DMS153 treated with DMSO at 0.1 percent for 48 hours (cell line): ENCODE results near the gene ZNF716.
"Not testable (repeated sequence)": the region's sequence is repeated elsewhere in the genome, so short reads cannot be mapped to it uniquely, and the experiment has no call there.

ENCODE experiments used
- DNase-seq: peaks from one replicate; lab custom pipeline; 2025; ENCODE audit not compliant: unreplicated experiment; lab: John Stamatoyannopoulos, UW

The ZNF716 gene

DNA sequence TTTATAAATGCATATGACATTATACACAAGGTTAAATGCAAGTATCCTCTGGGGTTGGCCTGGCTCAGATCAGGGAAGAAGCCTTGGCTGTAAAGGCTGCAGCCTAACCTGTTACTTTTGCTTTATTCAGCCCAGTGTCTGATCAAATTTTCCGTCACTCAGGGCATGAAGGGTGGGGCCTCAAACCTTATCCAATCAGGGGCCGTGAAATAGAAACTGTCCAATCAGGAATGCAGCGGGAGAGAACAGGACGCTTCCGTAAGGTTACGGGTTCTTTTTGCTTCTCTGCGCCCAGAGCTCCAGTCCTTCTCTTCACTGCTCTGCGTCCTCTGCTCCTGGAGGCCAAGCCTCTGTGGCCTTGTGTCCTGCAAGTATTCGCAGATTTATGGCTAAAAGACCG is at the start of gene ZNF716:
Gene ZNF716, plus strand, starts transcription at position 274 of the 400 bp plus-strand sequence. Its CDS starts 112 bp downstream, at position 386.
- no peak for DNase-seq

GRCh38 chr7:57400531-57401155 is 49.3 kb upstream of the ZNF716 start:
- no peak for DNase-seq

DNA sequence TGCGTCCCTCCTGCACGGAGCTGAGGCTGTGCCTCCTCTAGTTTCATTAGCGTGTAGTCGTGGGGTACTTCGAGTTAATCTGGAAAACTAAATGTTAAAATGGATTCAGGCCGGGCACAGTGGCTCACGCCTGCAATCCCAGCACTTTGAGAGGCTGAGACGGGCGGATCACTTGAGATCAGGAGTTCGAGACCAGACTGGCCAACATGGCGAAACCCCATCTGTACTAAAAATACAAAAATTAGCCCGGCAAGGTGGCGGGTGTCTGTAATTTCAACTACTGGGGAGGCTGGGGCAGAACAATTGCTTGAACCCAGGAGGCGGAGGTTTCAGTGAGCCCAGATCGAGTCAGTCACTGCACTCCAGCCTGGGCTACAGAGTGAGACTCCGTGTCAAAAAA is 46.9 kb upstream of the ZNF716 start:
- DNase-seq = not testable (repeated sequence)

GRCh38 chr7:57403601-57404342 is 46.2 kb upstream of the ZNF716 start:
- no peak for DNase-seq

GRCh38 chr7:57404343-57404966 is 45.5 kb upstream of the ZNF716 start:
- no peak for DNase-seq

DNA sequence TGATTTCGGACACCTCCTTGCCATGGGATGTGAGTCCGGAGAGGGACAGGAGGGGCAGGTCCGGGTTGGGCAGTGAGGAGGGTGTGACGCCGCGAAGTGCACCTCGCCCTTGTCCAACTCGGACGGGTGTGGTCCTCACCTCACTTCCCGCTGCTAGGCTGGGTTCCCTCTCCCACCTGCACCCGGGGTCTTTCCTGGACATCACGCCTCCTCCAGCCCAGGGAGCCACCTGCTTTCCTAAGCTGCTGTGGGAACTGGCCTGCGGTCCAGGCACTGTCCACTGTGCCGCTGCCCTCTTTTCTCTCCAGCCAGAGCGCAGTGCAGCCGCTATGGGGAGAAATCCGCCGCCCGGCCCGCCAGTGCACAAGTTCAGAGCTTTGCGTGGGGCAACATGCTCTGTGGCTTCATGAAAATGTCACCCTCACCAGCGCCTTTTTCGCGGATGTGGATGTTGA is 45.0 kb upstream of the ZNF716 start:
- no peak for DNase-seq

GRCh38 chr7:57407125-57407524 is 42.9 kb upstream of the ZNF716 start:
- DNase-seq = no peak

DNA sequence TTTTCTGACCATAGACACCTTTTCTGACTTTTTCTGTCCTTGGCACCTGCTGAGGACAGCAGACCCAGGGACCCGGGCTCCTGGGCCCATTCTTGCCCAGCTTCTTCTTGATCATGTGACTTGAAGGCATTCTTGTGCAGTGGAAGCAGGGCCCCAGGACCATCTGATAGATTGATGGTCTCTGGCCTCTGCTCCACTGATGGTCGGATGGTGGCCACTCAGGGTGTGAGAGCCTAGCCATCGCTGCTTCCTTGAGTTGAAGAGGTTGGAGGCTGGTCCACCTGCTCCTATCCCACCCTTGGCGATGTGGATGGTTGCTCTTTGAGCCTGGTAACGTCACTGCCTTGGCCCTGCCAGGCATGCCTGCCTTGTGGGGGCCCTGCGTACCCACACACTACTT is 37.8 kb upstream of the ZNF716 start:
- no peak for DNase-seq

DNA sequence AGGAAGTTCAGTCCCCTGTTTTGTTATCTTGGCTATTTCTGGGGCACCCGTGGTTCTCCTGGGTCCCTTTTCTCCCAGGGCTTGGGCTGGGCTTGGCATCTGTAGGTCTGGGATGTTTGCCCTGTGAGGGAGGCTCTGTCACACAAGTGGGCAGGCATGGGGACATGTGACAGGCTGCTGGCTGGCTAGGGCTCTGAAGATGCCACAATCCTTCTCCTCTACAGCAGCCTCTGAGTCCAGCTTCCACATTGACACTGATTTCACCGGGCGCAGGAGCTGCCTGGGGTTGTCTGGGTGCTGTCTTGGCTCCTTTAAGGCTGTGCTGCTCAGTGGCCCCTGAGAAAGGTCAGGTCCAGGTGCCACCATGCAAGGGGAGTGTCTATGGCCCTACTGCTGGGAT is 37.4 kb upstream of the ZNF716 start:
- no peak for DNase-seq

DNA sequence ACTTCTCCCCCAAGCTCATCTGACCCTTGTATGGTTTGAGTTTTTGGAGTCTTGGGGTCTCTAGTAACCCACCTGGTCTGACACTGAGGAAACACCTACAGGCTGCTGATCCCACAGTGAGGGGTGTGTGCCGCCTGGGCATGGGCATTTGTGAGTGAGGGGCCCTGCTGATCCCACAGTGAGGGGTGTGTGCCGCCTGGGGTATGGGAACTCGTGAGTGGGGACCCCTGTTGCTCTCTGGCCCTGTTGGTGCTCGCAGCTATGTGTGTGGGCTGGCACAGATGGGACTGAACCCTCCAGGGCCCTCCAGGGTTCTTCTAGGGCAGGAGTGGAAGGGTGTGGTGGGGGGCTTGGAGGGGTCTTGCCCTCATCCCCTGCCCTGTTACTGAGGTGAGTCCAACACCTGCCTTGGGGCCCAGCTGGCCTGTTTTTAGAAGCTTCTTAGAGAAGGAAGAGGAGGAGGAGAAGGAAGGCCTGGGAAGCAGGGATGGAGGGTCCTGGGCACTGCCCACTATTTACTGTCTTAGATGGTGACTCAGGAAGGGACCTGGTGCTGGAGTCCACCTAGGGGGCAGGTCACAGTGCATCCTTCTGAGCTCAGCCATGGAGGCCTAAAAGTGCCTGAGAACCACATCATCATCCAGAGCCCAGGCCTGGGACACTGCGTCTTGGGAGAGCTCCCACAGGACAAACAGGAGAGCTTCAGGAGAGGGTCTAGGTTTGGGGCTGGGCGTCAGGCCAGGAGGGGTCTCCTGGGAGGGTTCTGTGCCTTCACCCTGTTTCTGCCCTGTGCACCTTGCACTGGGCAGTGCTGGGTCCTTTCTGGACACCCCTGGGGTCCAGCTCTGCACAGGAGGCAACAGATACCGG is 36.2 kb upstream of the ZNF716 start:
- no peak for DNase-seq

DNA sequence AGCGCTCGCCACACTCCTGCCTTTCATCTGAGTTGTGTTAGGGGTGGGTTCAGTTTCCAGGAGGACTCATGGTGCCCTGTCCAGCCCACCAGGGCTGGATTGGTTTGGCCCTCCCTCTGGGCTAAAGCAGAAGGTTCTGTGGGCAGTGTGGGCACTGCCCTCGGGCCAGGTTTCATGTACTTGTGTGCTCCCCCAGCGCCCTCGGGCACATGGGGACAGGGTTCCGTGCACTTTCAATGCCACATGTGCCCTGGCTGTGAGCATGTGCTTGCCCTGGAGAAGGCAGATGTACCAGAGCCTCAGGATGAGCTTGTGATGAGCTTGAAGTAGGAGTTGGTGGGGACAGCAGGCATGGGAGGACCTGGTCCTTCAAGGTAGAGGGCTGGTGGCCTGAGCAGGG is 35.6 kb upstream of the ZNF716 start:
- DNase-seq = no peak

- no peak for DNase-seq
Observed at GRCh38 chr7:57414852-57415251, 35.1 kb upstream of the ZNF716 start.

- DNase-seq = no peak
Observed at GRCh38 chr7:57415326-57415725, 34.7 kb upstream of the ZNF716 start.

GRCh38 chr7:57415730-57416129 is 34.2 kb upstream of the ZNF716 start:
- DNase-seq = no peak

DNA sequence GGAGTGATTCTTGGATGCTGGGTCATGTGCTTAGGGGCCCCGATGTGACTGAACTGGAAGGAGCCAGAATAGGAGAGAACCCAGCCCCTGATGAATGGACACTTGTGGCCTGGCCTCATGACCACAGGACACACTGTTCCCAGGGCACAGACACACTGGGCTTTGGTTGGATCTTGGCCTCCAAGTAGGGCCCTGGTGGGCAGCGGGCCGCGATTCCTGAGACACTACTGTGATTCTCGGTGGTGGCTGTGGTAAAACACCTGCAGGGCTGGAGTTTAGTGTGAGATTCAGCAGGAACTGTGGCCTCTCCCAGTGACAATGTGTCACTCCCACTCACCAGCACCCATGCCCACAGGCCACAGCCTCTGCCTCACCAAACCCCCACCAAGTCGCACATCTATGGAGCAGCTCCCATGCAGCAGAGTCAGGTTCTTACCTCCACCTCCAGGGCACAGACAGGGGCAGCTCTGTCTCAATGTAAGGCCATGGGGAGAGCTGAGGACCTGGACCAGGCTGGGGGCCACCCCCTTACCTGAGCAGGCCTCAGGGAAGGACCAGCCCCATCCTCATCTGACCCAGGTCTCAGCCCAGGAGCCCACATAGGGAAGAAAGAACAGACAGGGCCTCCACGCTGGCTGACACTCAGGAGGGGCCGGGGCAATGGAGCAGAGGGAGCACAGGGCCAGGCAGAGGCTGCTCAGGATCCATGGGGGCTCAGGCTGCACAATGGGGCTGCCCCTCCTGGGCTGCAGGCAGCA is 33.2 kb upstream of the ZNF716 start:
- DNase-seq = no peak

GRCh38 chr7:57417736-57418135 is 32.2 kb upstream of the ZNF716 start:
- no peak for DNase-seq

- no peak for DNase-seq
Observed at GRCh38 chr7:57423768-57424167, 26.2 kb upstream of the ZNF716 start.

DNA sequence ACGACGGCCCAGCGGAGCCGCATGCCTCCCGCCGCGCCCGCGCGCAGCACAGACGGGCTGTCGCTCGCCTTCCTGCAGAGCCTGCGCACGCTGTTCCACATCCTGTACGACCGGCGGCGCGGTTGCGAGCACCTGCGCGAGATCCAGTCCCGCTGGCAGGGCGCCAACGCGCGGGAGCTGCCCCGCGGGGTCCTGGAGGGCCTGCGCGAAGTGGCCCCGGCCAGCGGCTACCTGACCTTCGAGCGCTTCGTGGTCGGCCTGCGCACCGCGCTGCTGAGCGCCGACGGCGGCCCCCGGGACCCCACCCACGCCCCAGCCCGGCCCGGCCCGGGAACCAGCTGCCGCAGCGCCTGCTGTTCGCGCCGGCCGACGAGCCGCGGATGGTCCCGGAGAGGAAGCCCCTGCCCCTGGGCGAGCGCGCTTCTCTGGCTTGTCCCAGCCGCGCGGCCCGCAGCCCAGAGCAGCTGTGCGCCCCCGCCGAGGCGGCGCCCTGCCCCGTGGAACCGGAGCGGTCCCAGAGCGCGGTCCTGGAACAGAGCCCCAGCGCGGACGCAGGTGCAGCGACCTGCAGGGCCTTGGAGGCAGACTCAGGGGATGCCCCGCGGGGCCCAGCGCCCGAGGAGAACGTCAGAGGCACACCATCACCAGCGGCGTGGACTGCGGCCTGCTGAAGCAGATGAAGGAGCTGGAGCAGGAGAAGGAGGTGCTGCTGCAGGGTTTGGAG is 25.3 kb upstream of the ZNF716 start:
- DNase-seq = no peak

DNA sequence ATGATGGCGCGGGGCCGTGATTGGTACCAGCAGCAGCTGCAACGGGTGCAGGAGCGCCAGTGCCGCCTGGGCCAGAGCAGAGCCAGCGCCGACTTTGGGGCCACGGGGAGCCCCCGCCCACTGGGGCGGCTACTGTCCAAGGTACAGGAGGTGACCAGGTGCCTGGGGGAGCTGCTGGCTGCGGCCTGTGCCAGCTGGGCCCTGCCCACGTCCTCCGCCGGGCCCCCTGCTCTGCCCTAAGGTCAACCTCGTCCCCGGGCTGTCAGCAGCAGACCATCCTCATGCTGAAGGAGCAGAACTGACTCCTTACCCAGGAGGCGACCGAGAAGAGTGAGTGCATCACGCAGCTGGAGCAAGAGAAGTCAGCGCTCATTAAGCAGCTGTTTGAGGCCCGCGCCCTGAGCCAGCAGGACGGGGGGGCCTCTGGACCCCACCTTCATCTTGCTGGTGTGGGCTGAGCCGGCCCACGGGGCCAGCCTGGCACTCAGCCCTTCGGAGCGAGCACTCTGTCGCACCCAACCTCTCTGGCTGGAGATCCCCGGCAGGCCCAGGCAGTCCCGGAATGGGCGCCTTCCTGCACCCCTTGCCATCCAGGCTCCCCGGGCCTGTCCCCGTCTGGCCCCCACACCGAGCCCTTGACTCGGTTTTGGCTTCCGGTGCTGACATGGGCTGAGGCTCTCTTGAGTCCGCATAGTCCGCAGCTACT is 24.6 kb upstream of the ZNF716 start:
- no peak for DNase-seq
